SK-N-SH treated with all-trans-retinoic acid at 6 μM for 48 hours (cell line): ENCODE measurements around the gene COX19.

Source experiments
- OSR1 ChIP-seq: fragments of 250-450 bp; sonication (Bioruptor Pico); IDR thresholded peaks from 2 replicates; pipeline ENCODE4 v1.8.0; 2022; ENCODE audit warnings: moderate library complexity, mild to moderate bottlenecking, inconsistent platforms
- PPARA ChIP-seq: fragments of 250-450 bp; sonication (Bioruptor Pico); IDR thresholded peaks from 2 replicates; pipeline ENCODE4 v1.5.0; 2020; ENCODE audit warnings: mild to moderate bottlenecking, borderline replicate concordance
- TOX ChIP-seq: fragments of 250-450 bp; sonication (Bioruptor Pico); IDR thresholded peaks from 2 replicates; pipeline ENCODE4 v1.8.0; 2021; ENCODE audit warnings: mild to moderate bottlenecking, moderate library complexity, borderline replicate concordance
- ZFP3 ChIP-seq: fragments of 250-450 bp; sonication (Bioruptor Pico); IDR thresholded peaks from 2 replicates; pipeline ENCODE4 v1.5.0; 2020; ENCODE audit warnings: mild to moderate bottlenecking, moderate library complexity

DNA sequence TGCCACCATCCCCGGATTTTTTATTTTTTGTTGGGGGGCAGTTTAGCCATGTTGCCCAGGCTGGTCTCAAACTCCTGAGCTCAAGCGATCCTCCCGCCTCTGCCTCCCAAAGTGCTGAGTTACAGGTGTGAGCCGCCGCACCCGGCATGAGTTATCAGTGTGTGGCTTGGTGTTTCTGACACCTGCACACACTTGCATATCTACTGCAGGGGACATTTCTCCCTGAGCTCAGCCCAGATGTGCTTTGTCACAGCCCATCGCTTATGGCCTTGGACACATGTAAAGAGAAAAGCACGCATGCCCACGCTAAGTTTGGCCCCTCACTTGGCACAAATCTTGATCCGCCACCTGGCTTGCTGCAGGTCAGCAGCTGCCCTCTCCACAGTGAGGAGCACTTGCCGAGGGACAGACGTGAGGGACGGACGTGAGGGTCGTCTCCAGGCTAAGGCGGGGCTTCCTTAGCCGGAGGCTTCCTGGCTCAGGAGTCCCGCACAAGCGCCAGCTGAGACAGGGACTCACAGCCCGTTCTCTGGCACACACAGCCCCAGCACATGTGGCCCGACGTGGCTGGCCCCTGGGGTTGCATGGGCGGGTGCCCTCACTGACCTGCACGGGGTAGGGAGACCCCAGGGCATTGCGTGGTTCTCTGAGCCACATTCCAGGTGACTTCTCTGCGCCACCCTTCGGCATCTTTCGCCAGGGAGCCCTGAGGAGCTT, 19.4 kb upstream of the COX19 start:
- no peak for TF ChIP-seq ZFP3 (CRISPR knock-in tag)
- TF ChIP-seq TOX (CRISPR knock-in tag) = no peak
- TF ChIP-seq OSR1 = no peak
- no peak for TF ChIP-seq PPARA
